AML-193 (cell line): ENCODE measurements around the gene TMEM94.
"Not testable (repeated sequence)": the region's sequence is repeated elsewhere in the genome, so short reads cannot be mapped to it uniquely, and the experiment has no call there.

Source experiments
- DNase-seq, 2 experiments: peaks; one replicate each; lab custom pipeline; 2025; lab: John Stamatoyannopoulos, UW

The TMEM94 gene

GRCh38 chr17:75445896-75446295 is 10.5 kb upstream of the TMEM94 start:
- not testable (repeated sequence) for DNase-seq

- DNase-seq = no peak
Observed at GRCh38 chr17:75447951-75448856, 8.2 kb upstream of the TMEM94 start.

- DNase-seq = no peak
Observed at GRCh38 chr17:75450270-75450669, 6.2 kb upstream of the TMEM94 start.

GRCh38 chr17:75454193-75454592 is 2.2 kb upstream of the TMEM94 start:
- DNase-seq = peak; percentile 44 to 48

GRCh38 chr17:75454672-75455071 is 1.8 kb upstream of the TMEM94 start:
- not testable (repeated sequence) for DNase-seq

- DNase-seq = peak in 1 of 2 experiments; percentile 86
Observed at GRCh38 chr17:75456039-75456416, 407 bp upstream of the TMEM94 start.

GRCh38 chr17:75457047-75457654 is 716 bp downstream of the TMEM94 start:
- DNase-seq = no peak

GRCh38 chr17:75459246-75459589 is 2.8 kb downstream of the TMEM94 start:
- no peak for DNase-seq

GRCh38 chr17:75459590-75460267 is 3.3 kb downstream of the TMEM94 start:
- DNase-seq = no peak

- no peak for DNase-seq
Observed at GRCh38 chr17:75460295-75460694, 3.9 kb downstream of the TMEM94 start.

- no peak for DNase-seq
Observed at GRCh38 chr17:75463603-75464002, 7.2 kb downstream of the TMEM94 start.

GRCh38 chr17:75465039-75465438 is 8.6 kb downstream of the TMEM94 start:
- no peak for DNase-seq

- DNase-seq = no peak
Observed at GRCh38 chr17:75468291-75468754, 11.9 kb downstream of the TMEM94 start.

GRCh38 chr17:75468779-75469373 is 12.4 kb downstream of the TMEM94 start:
- no peak for DNase-seq

- no peak for DNase-seq
Observed at GRCh38 chr17:75471207-75471606, 14.8 kb downstream of the TMEM94 start.

- no peak for DNase-seq
Observed at GRCh38 chr17:75472119-75472518, 15.7 kb downstream of the TMEM94 start.

GRCh38 chr17:75473246-75473645 is 16.8 kb downstream of the TMEM94 start:
- DNase-seq = no peak

GRCh38 chr17:75474736-75475135 is 18.3 kb downstream of the TMEM94 start:
- no peak for DNase-seq

GRCh38 chr17:75475144-75475835 is 18.9 kb downstream of the TMEM94 start:
- DNase-seq = no peak

- no peak for DNase-seq
Observed at GRCh38 chr17:75475851-75476250, 19.4 kb downstream of the TMEM94 start.

- DNase-seq = no peak
Observed at GRCh38 chr17:75476271-75476671, 19.8 kb downstream of the TMEM94 start.
